Ovary (tissue), 9 donors: ENCODE data around the gene STMP1. TPM values are rescaled to one million over a fixed set of nuclear protein-coding genes. Genes with fewer than 3 reads are reported as not detected.

Source experiments
- DNase-seq, 5 donors: peaks; one replicate each; pipeline ENCODE4 v3.0.0-alpha.2; 2019 to 2020
- H3K27ac ChIP-seq, 2 donors: fragments of 200-600 bp; one replicate each; pipeline versions ENCODE4 v1.5.1 to v1.8.0; 2019 to 2022
- H3K27me3 ChIP-seq: fragments of 200-600 bp; one replicate; pipeline ENCODE4 v1.8.0; 2022
- H3K36me3 ChIP-seq: fragments of 200-600 bp; sonication (generic); one replicate; pipeline ENCODE4 v1.5.1; 2019
- H3K4me1 ChIP-seq: one replicate; pipeline ENCODE4 v1.8.1; 2013; ENCODE audit warnings: mild to moderate bottlenecking, moderate library complexity; ENCODE audit not compliant: insufficient read depth
- H3K4me3 ChIP-seq: fragments of 200-600 bp; sonication (generic); one replicate; pipeline ENCODE4 v1.5.1; 2017
- H3K9me3 ChIP-seq, 2 donors: fragments of 200-600 bp in 1 of 2; sonication (generic) in 1 of 2; one replicate each; pipeline versions ENCODE4 v1.5.1 to v1.8.1; 2013 to 2019; ENCODE audit warnings: mild to moderate bottlenecking in 1 of 2, moderate library complexity in 1 of 2
- EP300 ChIP-seq: sonication (generic); formaldehyde crosslinking; IDR thresholded peaks from one replicate; pipeline ENCODE4 v1.6.1; 2017; ENCODE audit warnings: antibody characterized with exemption
- POLR2A ChIP-seq: fragments of 450-650 bp; IDR thresholded peaks from one replicate; pipeline ENCODE4 v1.6.1; 2017; ENCODE audit warnings: antibody characterized with exemption, mild to moderate bottlenecking, moderate library complexity
- WGBS, 3 donors: extraction: QIAGEN DNeasy Blood & Tissue Kit in 1 of 3; methylation state at CpG; one replicate each; pipeline versions ENCODE4 v1.1.5 to v1.1.7; 2013 to 2017; 5-methylcytosine and 5-hydroxymethylcytosine counted together
- intact Hi-C, 4 donors: fragments of 100-400 bp; cut with DNase I; formaldehyde crosslinking; loops; one replicate each; pipeline versions ENCODE4 v1.11.0 to v1.15.1; 2022 to 2023
- polyA plus RNA-seq, 2 donors: library from polyadenylated mRNA; stranded (reverse); fragments of 200-250 nt in 1 of 2; fragments of 350-450 nt in 1 of 2; fragmentation: Illumina TruSeq in 1 of 2; extraction: RNeasy Lipid Tissue Mini Kit (QIAGEN cat#74804) in 1 of 2; gene quantifications; one replicate each; pipeline ENCODE4 v1.2.3, GENCODE V29; 2013 to 2014
- total RNA-seq, 7 donors: library from RNA; depleted of rRNA in 2 of 7; stranded (reverse); fragments of >200 nt in 2 of 7; fragmentation: NEBNext Ultra II Directional in 3 of 7; extraction: Animal tissue kit (Norgen Biotek cat#: 25700) in 3 of 7; gene quantifications; one replicate each; pipeline versions ENCODE4 v1.1.0 to v1.2.4, GENCODE V29; 2016 to 2023
- TF ChIP-seq, protein P1 (sequence below), 3 donors: fragments of 450-650 bp in 2 of 3; fragments of 200-600 bp in 1 of 3; IDR thresholded peaks; one replicate each; pipeline versions ENCODE4 v1.5.1 to v1.8.0; 2016 to 2022; ENCODE audit warnings: antibody characterized with exemption in 3 of 3, mild to moderate bottlenecking in 1 of 3
- donor health status: DM: no; HTN: no; CAD: no; lungs with moderate emphysema.
- donor health status: DM: no; HTN: no; CAD: no.
- donor health status: Bipolar disorder and iron deficiency.
- donor health status: DM: yes; HTN: yes; CAD: no.
- donor health status: DM: no; HTN: no; CAD: no.
- donor health status: DM: yes; HTN: yes; CAD: no.

STMP1 gene
- total and polyA plus RNA-seq, 9 donors: 11.0 to 24.3 (median 19.7) TPM

DNA sequence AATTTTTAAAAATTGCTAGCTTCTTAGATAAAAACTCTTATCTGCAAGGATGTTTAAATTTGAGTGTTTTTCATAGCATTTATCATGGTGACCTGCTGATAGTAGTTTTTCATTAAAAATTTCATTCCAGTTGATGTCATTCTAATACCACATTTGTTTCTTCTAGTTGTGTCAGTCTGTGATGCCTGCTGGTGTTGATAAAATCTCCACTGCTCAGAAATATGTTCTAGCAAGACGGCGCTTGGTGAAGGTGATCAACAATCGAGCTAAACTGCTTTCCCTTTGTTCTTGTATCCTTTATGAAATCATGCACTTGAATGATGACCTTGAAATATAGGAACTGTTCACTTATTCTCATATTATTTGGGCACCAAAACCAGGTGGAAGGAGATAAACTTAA, 17.6 kb upstream of the STMP1 start:
- no peaks in the 10 kb centered on the region for H3K4me1 ChIP-seq
- WGBS, 3 donors: 55 to 72% (median 67%) methylated on average over 3 of the region's 3 CpGs
- no peak for DNase-seq
- no peaks in the 10 kb centered on the region for H3K36me3 ChIP-seq
- no peak overlapping the region for H3K4me3 ChIP-seq
- H3K27ac ChIP-seq: no peak overlapping the region
- no peaks in the 10 kb centered on the region for H3K9me3 ChIP-seq
- H3K27me3 ChIP-seq: no peaks in the 10 kb centered on the region
- intact Hi-C loops: loop anchor here in 3 of 4 donors (5.0 to 10.0 kb wide), 2 partner anchors 357 to 360 kb away; no protein-coding TSS in a partner anchor
- TF ChIP-seq, protein P1, sequence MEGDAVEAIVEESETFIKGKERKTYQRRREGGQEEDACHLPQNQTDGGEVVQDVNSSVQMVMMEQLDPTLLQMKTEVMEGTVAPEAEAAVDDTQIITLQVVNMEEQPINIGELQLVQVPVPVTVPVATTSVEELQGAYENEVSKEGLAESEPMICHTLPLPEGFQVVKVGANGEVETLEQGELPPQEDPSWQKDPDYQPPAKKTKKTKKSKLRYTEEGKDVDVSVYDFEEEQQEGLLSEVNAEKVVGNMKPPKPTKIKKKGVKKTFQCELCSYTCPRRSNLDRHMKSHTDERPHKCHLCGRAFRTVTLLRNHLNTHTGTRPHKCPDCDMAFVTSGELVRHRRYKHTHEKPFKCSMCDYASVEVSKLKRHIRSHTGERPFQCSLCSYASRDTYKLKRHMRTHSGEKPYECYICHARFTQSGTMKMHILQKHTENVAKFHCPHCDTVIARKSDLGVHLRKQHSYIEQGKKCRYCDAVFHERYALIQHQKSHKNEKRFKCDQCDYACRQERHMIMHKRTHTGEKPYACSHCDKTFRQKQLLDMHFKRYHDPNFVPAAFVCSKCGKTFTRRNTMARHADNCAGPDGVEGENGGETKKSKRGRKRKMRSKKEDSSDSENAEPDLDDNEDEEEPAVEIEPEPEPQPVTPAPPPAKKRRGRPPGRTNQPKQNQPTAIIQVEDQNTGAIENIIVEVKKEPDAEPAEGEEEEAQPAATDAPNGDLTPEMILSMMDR (IDR thresholded peaks at IDR 0.05): no peak
- no peak for TF ChIP-seq EP300
- no peak for TF ChIP-seq POLR2A

DNA sequence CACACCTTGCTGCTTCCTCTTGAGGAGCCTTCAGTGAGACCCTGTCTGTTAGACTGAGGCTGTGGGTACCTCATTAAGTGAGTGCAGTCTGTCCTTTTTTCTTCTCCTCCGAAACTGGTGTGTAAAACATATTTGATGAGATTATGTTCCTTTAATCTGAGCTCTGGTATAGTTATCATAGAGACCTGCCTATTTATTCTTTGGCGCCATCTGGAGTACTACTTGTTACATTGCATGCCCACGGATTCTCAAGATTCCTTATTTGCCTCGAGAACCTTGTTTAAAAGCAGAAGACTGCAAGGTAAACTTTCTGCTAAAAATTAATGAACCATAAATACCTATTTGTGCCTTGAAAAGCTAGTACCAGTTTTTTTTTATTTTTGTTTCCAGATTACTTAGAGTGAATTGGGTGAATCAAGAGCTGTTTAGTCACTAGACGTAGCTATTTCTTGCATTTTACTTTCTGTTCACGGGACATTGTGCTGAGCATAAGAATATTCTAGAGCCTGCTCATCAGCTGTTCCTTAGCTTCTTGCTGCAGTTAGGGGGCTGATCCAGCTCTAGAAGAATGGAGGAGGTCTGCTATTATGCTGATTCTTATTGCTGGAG, 16.9 kb upstream of the STMP1 start:
- Histone ChIP-seq H3K4me3 (no peak overlapping the region), H3K27ac (no peak overlapping the region), H3K9me3 (no peaks in the 10 kb centered on the region), H3K36me3 (no peaks in the 10 kb centered on the region), H3K4me1 (no peaks in the 10 kb centered on the region), H3K27me3 (no peaks in the 10 kb centered on the region)
- TF ChIP-seq, protein P1 (IDR thresholded peaks at IDR 0.05): peak in 2 of 3 donors; percentile 54 to 59
- TF ChIP-seq EP300: no peak
- WGBS, 3 donors: 33 to 39% (median 34%) methylated on average over 6 of the region's 6 CpGs
- no peak for DNase-seq
- intact Hi-C loops: loop anchor here in 2 of 4 donors (10.0 kb wide), 1 partner anchor 361 kb away; no protein-coding TSS in a partner anchor

- Histone ChIP-seq H3K9me3 (no peaks in the 10 kb centered on the region), H3K27ac (no peak overlapping the region), H3K27me3 (no peaks in the 10 kb centered on the region), H3K4me1 (no peaks in the 10 kb centered on the region), H3K4me3 (no peak overlapping the region), H3K36me3 (no peaks in the 10 kb centered on the region)
- no peak for DNase-seq
- intact Hi-C loops: loop anchor here in 2 of 4 donors (10.0 kb wide), 1 partner anchor 363 kb away; no protein-coding TSS in a partner anchor
- WGBS, 3 donors: 77 to 93% (median 86%) methylated on average over 1 of the region's 1 CpG
- TF ChIP-seq EP300 (no peak), POLR2A (no peak)
- TF ChIP-seq, protein P1 (IDR thresholded peaks at IDR 0.05): no peak
Measured at GRCh38 chr7:135647755-135648154, 14.6 kb upstream of the STMP1 start.

GRCh38 chr7:135648235-135648634, 14.1 kb upstream of the STMP1 start:
- no peaks in the 10 kb centered on the region for H3K4me1 ChIP-seq
- H3K27me3 ChIP-seq: no peaks in the 10 kb centered on the region
- no peak for DNase-seq
- intact Hi-C loops: loop anchor here in 2 of 4 donors (10.0 kb wide), 1 partner anchor 363 kb away; no protein-coding TSS in a partner anchor
- H3K27ac ChIP-seq: no peak overlapping the region
- H3K4me3 ChIP-seq: no peak overlapping the region
- no peaks in the 10 kb centered on the region for H3K9me3 ChIP-seq
- 84 to 93% (median 92%) methylated on average over 7 of the region's 7 CpGs for WGBS, 3 donors
- TF ChIP-seq, protein P1 (IDR thresholded peaks at IDR 0.05): no peak
- TF ChIP-seq POLR2A (no peak), EP300 (no peak)
- no peaks in the 10 kb centered on the region for H3K36me3 ChIP-seq
